ENCODE measurements around the gene LILRB3. TPM values are rescaled to one million over a fixed set of nuclear protein-coding genes. Genes with fewer than 3 reads are reported as not detected.

Gene LILRB3
- total and polyA plus RNA-seq, 2 donors (not counting 1 experiment from before 2014, with no cell fraction given): not detected

DNA sequence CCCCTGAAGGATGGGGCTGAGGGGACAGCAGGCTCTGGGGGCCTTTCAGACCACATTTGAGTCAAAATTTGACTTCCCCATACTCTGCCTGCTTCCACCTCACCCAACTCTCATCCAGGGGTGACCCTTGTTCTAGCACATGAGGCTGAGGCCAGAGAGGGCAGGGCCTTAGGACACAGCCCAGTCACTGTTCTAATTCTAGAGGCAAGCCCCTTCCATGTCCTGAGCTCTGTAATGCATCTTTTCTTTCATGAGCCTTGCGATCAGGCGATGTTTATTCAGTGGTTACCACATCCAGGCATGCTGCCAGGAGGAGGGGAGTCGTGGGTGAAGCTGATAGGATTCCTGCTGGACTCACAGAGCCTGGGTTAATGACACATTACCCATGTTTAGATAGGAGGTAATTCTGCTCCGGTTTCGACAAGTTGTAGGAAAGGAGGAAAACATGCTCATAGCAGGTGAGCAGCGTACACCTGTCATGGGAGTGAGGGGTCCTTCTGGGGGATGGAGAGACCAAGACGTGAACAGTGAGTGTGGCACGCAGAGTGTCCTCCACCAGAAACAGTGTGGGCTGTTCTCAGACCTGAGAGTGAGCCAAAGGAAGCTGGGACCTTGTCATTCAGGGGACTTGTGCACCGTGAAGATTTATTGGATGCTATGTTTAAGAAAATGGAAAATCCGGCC lies 12.9 kb downstream of the LILRB3 start:
- DNase-seq (ENCODE audit: low read depth in 2 of 2): peak; percentile 97 to 99
- Histone ChIP-seq H3K27me3 (ENCODE audit: control insufficient read depth, insufficient read depth, low read length) (no peaks in the 10 kb centered on the region), H2AFZ (ENCODE audit: low read length) (no peak overlapping the region), H3K36me3 (ENCODE audit: control insufficient read depth, insufficient read depth, low read length) (peaks cover 19% of the 10 kb centered on the region), H4K20me1 (ENCODE audit: control insufficient read depth, extremely low read depth, insufficient read depth, low read length) (no peaks in the 10 kb centered on the region), H3K27ac (ENCODE audit: insufficient read depth, low read length) (peak overlapping the region; percentile 61), H3K9me3 (ENCODE audit: control insufficient read depth, insufficient read depth, low read depth, low read length) (no peaks in the 10 kb centered on the region), H3K9ac (ENCODE audit: insufficient read depth, low read length) (no peak overlapping the region), H3K4me2 (ENCODE audit: extremely low read depth, insufficient read depth, low read length) (peak overlapping the region; percentile 54), H3K4me1 (ENCODE audit: control insufficient read depth, extremely low read depth, insufficient read depth, low read length) (peaks cover 26% of the 10 kb centered on the region), H3K4me3 (replicated peaks in 1 of 4; ENCODE audit: control extremely low read depth in 1 of 4, insufficient read depth in 1 of 4, low read depth in 3 of 4, low read length in 4 of 4) (peak overlapping the region in 1 of 4 experiments; percentile 37), H3K79me2 (ENCODE audit: control insufficient read depth, insufficient read depth, low read length) (peaks cover 42% of the 10 kb centered on the region)
- no peak for TF ChIP-seq EZH2 (IDR thresholded peaks at IDR 0.05; ENCODE audit: low read length, missing control alignments)
- TF ChIP-seq, protein P1, sequence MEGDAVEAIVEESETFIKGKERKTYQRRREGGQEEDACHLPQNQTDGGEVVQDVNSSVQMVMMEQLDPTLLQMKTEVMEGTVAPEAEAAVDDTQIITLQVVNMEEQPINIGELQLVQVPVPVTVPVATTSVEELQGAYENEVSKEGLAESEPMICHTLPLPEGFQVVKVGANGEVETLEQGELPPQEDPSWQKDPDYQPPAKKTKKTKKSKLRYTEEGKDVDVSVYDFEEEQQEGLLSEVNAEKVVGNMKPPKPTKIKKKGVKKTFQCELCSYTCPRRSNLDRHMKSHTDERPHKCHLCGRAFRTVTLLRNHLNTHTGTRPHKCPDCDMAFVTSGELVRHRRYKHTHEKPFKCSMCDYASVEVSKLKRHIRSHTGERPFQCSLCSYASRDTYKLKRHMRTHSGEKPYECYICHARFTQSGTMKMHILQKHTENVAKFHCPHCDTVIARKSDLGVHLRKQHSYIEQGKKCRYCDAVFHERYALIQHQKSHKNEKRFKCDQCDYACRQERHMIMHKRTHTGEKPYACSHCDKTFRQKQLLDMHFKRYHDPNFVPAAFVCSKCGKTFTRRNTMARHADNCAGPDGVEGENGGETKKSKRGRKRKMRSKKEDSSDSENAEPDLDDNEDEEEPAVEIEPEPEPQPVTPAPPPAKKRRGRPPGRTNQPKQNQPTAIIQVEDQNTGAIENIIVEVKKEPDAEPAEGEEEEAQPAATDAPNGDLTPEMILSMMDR (conservative IDR thresholded peaks at IDR 0.05 in 1 of 2, IDR thresholded peaks at IDR 0.05 in 1 of 2; ENCODE audit: low read depth in 1 of 2, low read length in 2 of 2): no peak

DNA sequence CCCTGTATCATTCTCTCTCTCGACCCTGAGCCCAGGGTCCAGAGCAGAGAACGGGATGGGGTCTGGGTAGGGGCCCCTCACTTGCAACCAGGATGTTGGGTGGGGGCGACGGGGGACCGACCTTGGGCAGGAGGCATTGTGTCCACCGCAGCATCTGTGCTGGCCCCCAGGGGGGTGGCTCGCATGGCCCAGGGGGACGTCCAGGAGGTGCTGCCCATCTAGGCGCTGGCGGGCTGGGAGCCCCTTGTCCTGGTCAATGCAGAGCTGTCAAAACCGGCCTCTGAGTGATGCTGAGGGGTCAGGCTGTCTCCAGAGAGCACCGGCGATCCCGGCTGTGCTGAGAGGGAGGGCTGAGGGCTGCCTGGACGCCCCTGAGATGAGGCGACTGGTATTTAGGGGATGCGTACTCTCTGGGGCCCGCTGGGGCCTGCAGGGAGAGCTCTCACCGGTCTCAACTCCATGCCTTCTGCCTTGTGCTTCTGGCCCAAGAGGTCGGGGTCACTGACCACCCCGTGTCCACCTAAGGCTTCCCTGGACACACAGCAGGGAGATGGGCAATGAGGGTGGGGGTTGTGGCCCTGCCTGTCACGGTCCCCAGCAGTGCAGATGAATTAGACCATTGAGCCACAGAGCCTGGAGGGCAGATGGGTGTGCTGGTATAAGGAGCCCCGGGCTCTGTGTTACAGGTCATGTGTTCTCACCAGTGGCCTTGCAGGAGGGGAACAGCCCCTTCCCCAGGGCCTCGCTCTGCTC lies 13.6 kb downstream of the LILRB3 start:
- Histone ChIP-seq H3K4me2 (ENCODE audit: extremely low read depth, insufficient read depth, low read length) (peak overlapping the region; percentile 0), H3K4me1 (ENCODE audit: control insufficient read depth, extremely low read depth, insufficient read depth, low read length) (peaks cover 26% of the 10 kb centered on the region), H4K20me1 (ENCODE audit: control insufficient read depth, extremely low read depth, insufficient read depth, low read length) (no peaks in the 10 kb centered on the region), H3K4me3 (replicated peaks in 1 of 4; ENCODE audit: control extremely low read depth in 1 of 4, insufficient read depth in 1 of 4, low read depth in 3 of 4, low read length in 4 of 4) (no peak overlapping the region), H3K36me3 (ENCODE audit: control insufficient read depth, insufficient read depth, low read length) (peaks cover 22% of the 10 kb centered on the region), H3K9me3 (ENCODE audit: control insufficient read depth, insufficient read depth, low read depth, low read length) (no peaks in the 10 kb centered on the region), H3K9ac (ENCODE audit: insufficient read depth, low read length) (peak overlapping the region; percentile 16), H2AFZ (ENCODE audit: low read length) (no peak overlapping the region), H3K79me2 (ENCODE audit: control insufficient read depth, insufficient read depth, low read length) (peaks cover 49% of the 10 kb centered on the region), H3K27ac (ENCODE audit: insufficient read depth, low read length) (peak overlapping the region; percentile 61), H3K27me3 (ENCODE audit: control insufficient read depth, insufficient read depth, low read length) (no peaks in the 10 kb centered on the region)
- DNase-seq (ENCODE audit: low read depth in 2 of 2): peak in 1 of 2 donors; percentile 6
- TF ChIP-seq, protein P1 (conservative IDR thresholded peaks at IDR 0.05 in 1 of 2, IDR thresholded peaks at IDR 0.05 in 1 of 2; ENCODE audit: low read depth in 1 of 2, low read length in 2 of 2): no peak
- no peak for TF ChIP-seq EZH2 (IDR thresholded peaks at IDR 0.05; ENCODE audit: low read length, missing control alignments)

DNA sequence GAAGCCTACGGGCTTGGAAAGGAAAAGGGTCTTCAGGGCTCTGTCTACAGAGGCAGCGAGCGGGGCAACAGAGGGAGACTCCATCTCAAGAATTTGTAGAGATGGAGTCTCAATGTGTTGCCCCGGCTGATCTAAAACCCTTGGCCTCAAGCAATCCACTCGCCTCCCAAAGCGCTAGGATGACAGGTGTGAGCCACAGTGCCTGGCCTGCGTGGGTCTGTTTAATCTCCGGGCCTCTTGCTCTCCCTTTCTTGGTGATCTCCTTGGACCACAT lies 14.1 kb downstream of the LILRB3 start:
- Histone ChIP-seq H2AFZ (ENCODE audit: low read length) (no peak overlapping the region), H3K9ac (ENCODE audit: insufficient read depth, low read length) (no peak overlapping the region), H3K9me3 (ENCODE audit: control insufficient read depth, insufficient read depth, low read depth, low read length) (no peaks in the 10 kb centered on the region), H3K4me3 (replicated peaks in 1 of 4; ENCODE audit: control extremely low read depth in 1 of 4, insufficient read depth in 1 of 4, low read depth in 3 of 4, low read length in 4 of 4) (no peak overlapping the region), H3K27me3 (ENCODE audit: control insufficient read depth, insufficient read depth, low read length) (no peaks in the 10 kb centered on the region), H3K4me1 (ENCODE audit: control insufficient read depth, extremely low read depth, insufficient read depth, low read length) (peaks cover 26% of the 10 kb centered on the region), H3K4me2 (ENCODE audit: extremely low read depth, insufficient read depth, low read length) (no peak overlapping the region), H3K36me3 (ENCODE audit: control insufficient read depth, insufficient read depth, low read length) (peaks cover 22% of the 10 kb centered on the region), H3K27ac (ENCODE audit: insufficient read depth, low read length) (peak overlapping the region; percentile 61), H3K79me2 (ENCODE audit: control insufficient read depth, insufficient read depth, low read length) (peaks cover 54% of the 10 kb centered on the region), H4K20me1 (ENCODE audit: control insufficient read depth, extremely low read depth, insufficient read depth, low read length) (no peaks in the 10 kb centered on the region)
- TF ChIP-seq EZH2 (IDR thresholded peaks at IDR 0.05; ENCODE audit: low read length, missing control alignments): no peak
- TF ChIP-seq, protein P1 (conservative IDR thresholded peaks at IDR 0.05 in 1 of 2, IDR thresholded peaks at IDR 0.05 in 1 of 2; ENCODE audit: low read depth in 1 of 2, low read length in 2 of 2): no peak
- peak; percentile 18 to 23 for DNase-seq (ENCODE audit: low read depth in 2 of 2)
